Neural progenitor cell (in vitro differentiated cells): Measurements from ENCODE around the gene KPNA1. TPM values are rescaled to one million over a fixed set of nuclear protein-coding genes. Genes with fewer than 3 reads are reported as not detected.
"Not testable (repeated sequence)": the region's sequence is repeated elsewhere in the genome, so short reads cannot be mapped to it uniquely, and the experiment has no call there.

Experiments used
- DNase-seq: peaks from one replicate; pipeline ENCODE4 v3.0.0-alpha.2; 2016; ENCODE audit warnings: low spot score
- H2AFZ ChIP-seq: fragments of 200-600 bp; sonication (generic); replicated peaks from 2 replicates; pipeline ENCODE4 v1.6.1; 2016; ENCODE audit warnings: antibody characterized with exemption
- H3F3A ChIP-seq: fragments of 200-600 bp; sonication (generic); 2 replicates; pipeline ENCODE4 v1.6.1; 2016; ENCODE audit warnings: antibody characterized with exemption, low read depth
- H3K27ac ChIP-seq: fragments of 200-600 bp; sonication (generic); 2 replicates; pipeline ENCODE4 v1.5.1; 2016; ENCODE audit warnings: mild to moderate bottlenecking
- H3K27me3 ChIP-seq: fragments of 200-600 bp; sonication (generic); 2 replicates; pipeline ENCODE4 v1.6.1; 2016; ENCODE audit warnings: mild to moderate bottlenecking, moderate library complexity
- H3K36me3 ChIP-seq: fragments of 200-600 bp; sonication (generic); 2 replicates; pipeline ENCODE4 v1.5.1; 2016
- H3K4me1 ChIP-seq: fragments of 200-600 bp; sonication (generic); 2 replicates; pipeline ENCODE4 v1.6.1; 2016; ENCODE audit warnings: mixed run types
- H3K4me2 ChIP-seq: fragments of 200-600 bp; sonication (generic); 2 replicates; pipeline ENCODE4 v1.6.1; 2016
- H3K4me3 ChIP-seq: fragments of 200-600 bp; sonication (generic); 2 replicates; pipeline ENCODE4 v1.5.1; 2016
- H3K79me2 ChIP-seq: fragments of 200-600 bp; sonication (generic); 2 replicates; pipeline ENCODE4 v1.6.1; 2016; ENCODE audit warnings: low read depth
- H3K9ac ChIP-seq: fragments of 200-600 bp; sonication (generic); 2 replicates; pipeline ENCODE4 v1.6.1; 2016
- H3K9me3 ChIP-seq: fragments of 200-600 bp; sonication (generic); 2 replicates; pipeline ENCODE4 v1.5.1; 2016; ENCODE audit warnings: low read depth
- H4K20me1 ChIP-seq: fragments of 200-600 bp; sonication (generic); 2 replicates; pipeline ENCODE4 v1.6.1; 2016; ENCODE audit warnings: low read depth
- H3K27ac Mint-ChIP-seq: 3 replicates; pipeline ENCODE4 v1.8.0; 2021; ENCODE audit warnings: mixed read lengths
- H3K27me3 Mint-ChIP-seq: 2 replicates; pipeline ENCODE4 v1.8.0; 2022; ENCODE audit warnings: low read depth, mild to moderate bottlenecking, inconsistent platforms, moderate library complexity, mixed read lengths; ENCODE audit not compliant: insufficient read depth
- H3K36me3 Mint-ChIP-seq: 3 replicates; pipeline ENCODE4 v1.8.0; 2021; ENCODE audit warnings: mixed read lengths
- H3K4me1 Mint-ChIP-seq: 3 replicates; pipeline ENCODE4 v1.8.0; 2021; ENCODE audit warnings: mixed read lengths
- H3K4me3 Mint-ChIP-seq: 3 replicates; pipeline ENCODE4 v1.8.0; 2021; ENCODE audit warnings: mild to moderate bottlenecking, moderate library complexity, mixed read lengths
- H3K9me3 Mint-ChIP-seq: 3 replicates; pipeline ENCODE4 v1.8.0; 2020; ENCODE audit warnings: mixed read lengths
- CTCF ChIP-seq: fragments of 200-600 bp; sonication (generic); IDR thresholded peaks from 2 replicates; pipeline ENCODE4 v1.5.1; 2017; ENCODE audit warnings: antibody characterized with exemption, mild to moderate bottlenecking
- EZH2 ChIP-seq: fragments of 200-600 bp; sonication (generic); IDR thresholded peaks from 2 replicates; pipeline ENCODE4 v1.6.1; 2017; ENCODE audit warnings: antibody characterized with exemption, mild to moderate bottlenecking, moderate library complexity
- EZH2phosphoT487 ChIP-seq: fragments of 200-600 bp; sonication (generic); IDR thresholded peaks from 2 replicates; pipeline ENCODE4 v1.6.1; 2017; ENCODE audit warnings: antibody characterized with exemption
- total RNA-seq: library from RNA; depleted of rRNA; stranded (reverse); fragments of >200 nt; gene quantifications from 2 replicates; pipeline ENCODE4 v1.2.3, GENCODE V29; 2015; ENCODE audit warnings: low replicate concordance

Gene KPNA1
- total RNA-seq, 1 donor from 2014 or later, result 37.1 TPM

GRCh38 chr3:122457706-122458105 is 57.0 kb downstream of the KPNA1 start:
- H4K20me1 ChIP-seq, result peaks cover 11% of the 10 kb centered on the region
- no peaks in the 10 kb centered on the region for H3K9me3 ChIP-seq
- no peak overlapping the region for H3K9ac ChIP-seq
- H3K36me3 ChIP-seq, result peaks cover 30% of the 10 kb centered on the region
- H2AFZ ChIP-seq, result no peak overlapping the region
- Mint-ChIP-seq H3K27ac (no peak overlapping the region), H3K36me3 (peaks cover 2% of the 10 kb centered on the region), H3K4me1 (no peaks in the 10 kb centered on the region), H3K27me3 (peaks cover 2% of the 10 kb centered on the region), H3K9me3 (no peaks in the 10 kb centered on the region), H3K4me3 (no peak overlapping the region)
- no peaks in the 10 kb centered on the region for H3K79me2 ChIP-seq
- no peaks in the 10 kb centered on the region for H3K4me1 ChIP-seq
- H3K4me2 ChIP-seq, result no peak overlapping the region
- H3K27me3 ChIP-seq, result no peaks in the 10 kb centered on the region
- no peak overlapping the region for H3K4me3 ChIP-seq
- H3K27ac ChIP-seq, result no peak overlapping the region
- TF ChIP-seq EZH2 (no peak), EZH2phosphoT487 (no peak), CTCF (no peak)
- DNase-seq, result no peak
- peaks cover 10% of the 10 kb centered on the region for H3F3A ChIP-seq

GRCh38 chr3:122456074-122456473 is 58.7 kb downstream of the KPNA1 start:
- peaks cover 27% of the 10 kb centered on the region for H3K36me3 ChIP-seq
- H3K4me3 ChIP-seq, result no peak overlapping the region
- H3K4me1 ChIP-seq, result no peaks in the 10 kb centered on the region
- no peak overlapping the region for H2AFZ ChIP-seq
- Mint-ChIP-seq H3K4me1 (no peaks in the 10 kb centered on the region), H3K36me3 (peaks cover 6% of the 10 kb centered on the region), H3K9me3 (no peaks in the 10 kb centered on the region), H3K27me3 (peaks cover 2% of the 10 kb centered on the region), H3K27ac (no peak overlapping the region), H3K4me3 (no peak overlapping the region)
- H3K79me2 ChIP-seq, result no peaks in the 10 kb centered on the region
- H3K27ac ChIP-seq, result no peak overlapping the region
- no peak overlapping the region for H3K9ac ChIP-seq
- no peak for DNase-seq
- TF ChIP-seq CTCF (no peak), EZH2phosphoT487 (no peak), EZH2 (no peak)
- H3K27me3 ChIP-seq, result no peaks in the 10 kb centered on the region
- H4K20me1 ChIP-seq, result peaks cover 6% of the 10 kb centered on the region
- H3K4me2 ChIP-seq, result no peak overlapping the region
- peaks cover 6% of the 10 kb centered on the region for H3F3A ChIP-seq
- no peaks in the 10 kb centered on the region for H3K9me3 ChIP-seq

- no peak overlapping the region for H3K27ac ChIP-seq
- no peak overlapping the region for H3K4me3 Mint-ChIP-seq
- H3K4me3 ChIP-seq, result no peak overlapping the region
- H2AFZ ChIP-seq, result no peak overlapping the region
- peaks cover 24% of the 10 kb centered on the region for H3K79me2 ChIP-seq
- no peaks in the 10 kb centered on the region for H3F3A ChIP-seq
- no peaks in the 10 kb centered on the region for H3K4me1 ChIP-seq
- H3K9me3 Mint-ChIP-seq, result peaks cover 7% of the 10 kb centered on the region
- peaks cover 3% of the 10 kb centered on the region for H4K20me1 ChIP-seq
- peaks cover 41% of the 10 kb centered on the region for H3K36me3 Mint-ChIP-seq
- no peak for DNase-seq
- H3K36me3 ChIP-seq, result peaks cover 42% of the 10 kb centered on the region
- H3K27ac Mint-ChIP-seq, result no peak overlapping the region
- H3K27me3 Mint-ChIP-seq, result no peaks in the 10 kb centered on the region
- no peak for TF ChIP-seq EZH2phosphoT487
- no peak for TF ChIP-seq CTCF
- TF ChIP-seq EZH2, result no peak
- no peak overlapping the region for H3K9ac ChIP-seq
- H3K27me3 ChIP-seq, result no peaks in the 10 kb centered on the region
- H3K4me2 ChIP-seq, result no peak overlapping the region
- H3K9me3 ChIP-seq, result no peaks in the 10 kb centered on the region
- H3K4me1 Mint-ChIP-seq, result no peaks in the 10 kb centered on the region
Observed at GRCh38 chr3:122451371-122451770, 63.4 kb downstream of the KPNA1 start.

GRCh38 chr3:122448218-122448617 is 66.5 kb downstream of the KPNA1 start:
- H3K79me2 ChIP-seq, result peaks cover 32% of the 10 kb centered on the region
- H3K4me1 Mint-ChIP-seq, H2AFZ ChIP-seq, H3K27ac ChIP-seq, DNase-seq, H3K4me2 ChIP-seq, H3K9me3 Mint-ChIP-seq, H3K4me3 ChIP-seq, H3K27me3 Mint-ChIP-seq, H3K4me3 Mint-ChIP-seq, H3K27ac Mint-ChIP-seq, H4K20me1 ChIP-seq, H3K4me1 ChIP-seq, H3K9ac ChIP-seq, H3K9me3 ChIP-seq, H3K27me3 ChIP-seq: not testable (repeated sequence)
- peaks cover 27% of the 10 kb centered on the region for H3K36me3 ChIP-seq
- peaks cover 64% of the 10 kb centered on the region for H3K36me3 Mint-ChIP-seq
- peaks cover 10% of the 10 kb centered on the region for H3F3A ChIP-seq

GRCh38 chr3:122444491-122444887 is 70.2 kb downstream of the KPNA1 start:
- not testable (repeated sequence) for H3K9me3 ChIP-seq, H3K27me3 ChIP-seq, H4K20me1 ChIP-seq, H3K4me3 ChIP-seq, H3K27me3 Mint-ChIP-seq, H3K9ac ChIP-seq, DNase-seq, H3K27ac Mint-ChIP-seq, H3K4me2 ChIP-seq, H2AFZ ChIP-seq, H3K4me1 Mint-ChIP-seq, H3K9me3 Mint-ChIP-seq, H3K4me3 Mint-ChIP-seq, H3K27ac ChIP-seq
- peaks cover 32% of the 10 kb centered on the region for H3K79me2 ChIP-seq
- peaks cover 12% of the 10 kb centered on the region for H3K4me1 ChIP-seq
- peaks cover 10% of the 10 kb centered on the region for H3F3A ChIP-seq
- peaks cover 63% of the 10 kb centered on the region for H3K36me3 Mint-ChIP-seq
- peaks cover 13% of the 10 kb centered on the region for H3K36me3 ChIP-seq
